Anterior cingulate cortex (tissue), 58 donors: ENCODE data around the gene DZIP1L.
A peak's percentile ranks its signal among the peaks of the same experiment; 100 is the strongest.

Experiments used
- DNase-seq, 58 donors: peaks; one replicate each; lab custom pipeline; 2025; lab: John Stamatoyannopoulos, UW

Gene DZIP1L

DNA sequence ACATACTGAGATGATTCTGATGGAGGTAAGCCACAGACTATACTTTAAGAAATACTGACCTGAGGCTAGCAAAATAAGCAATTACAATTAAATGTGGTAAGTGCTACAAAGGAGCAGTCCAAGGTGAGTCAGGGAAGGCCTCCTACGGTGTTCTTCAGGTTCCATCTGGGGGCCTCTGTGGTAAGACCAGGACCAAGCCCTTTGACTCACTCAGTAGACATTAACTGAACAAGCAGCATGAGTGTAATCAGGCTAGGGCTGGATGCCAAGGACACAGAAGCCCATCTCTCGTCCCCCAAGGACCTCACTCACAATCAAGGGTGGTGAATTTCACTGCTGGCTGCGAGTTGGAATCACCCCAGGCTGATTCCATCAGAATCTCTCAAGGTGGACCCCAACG, 37.3 kb downstream of the DZIP1L start:
- DNase-seq: no peak

DNA sequence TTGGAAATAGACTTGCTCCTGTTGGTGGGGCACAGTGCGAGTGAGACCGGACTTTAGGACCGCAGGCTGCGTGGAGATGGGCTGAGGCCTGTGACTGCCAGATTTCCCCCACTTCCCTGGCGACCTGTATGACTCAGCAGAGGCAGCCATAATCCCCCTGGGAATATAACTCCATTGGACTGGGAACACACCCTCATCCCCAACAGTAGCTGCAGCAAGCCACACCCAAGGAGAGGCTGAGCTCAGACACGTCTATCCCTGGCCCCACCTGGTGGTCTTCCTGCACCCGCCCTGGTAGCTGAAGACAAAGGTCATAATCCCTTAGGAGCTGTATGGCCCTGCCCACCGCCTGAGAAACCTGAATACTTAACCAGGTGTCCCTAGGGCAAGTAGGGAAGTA, 42.6 kb downstream of the DZIP1L start:
- DNase-seq: no peak

DNA sequence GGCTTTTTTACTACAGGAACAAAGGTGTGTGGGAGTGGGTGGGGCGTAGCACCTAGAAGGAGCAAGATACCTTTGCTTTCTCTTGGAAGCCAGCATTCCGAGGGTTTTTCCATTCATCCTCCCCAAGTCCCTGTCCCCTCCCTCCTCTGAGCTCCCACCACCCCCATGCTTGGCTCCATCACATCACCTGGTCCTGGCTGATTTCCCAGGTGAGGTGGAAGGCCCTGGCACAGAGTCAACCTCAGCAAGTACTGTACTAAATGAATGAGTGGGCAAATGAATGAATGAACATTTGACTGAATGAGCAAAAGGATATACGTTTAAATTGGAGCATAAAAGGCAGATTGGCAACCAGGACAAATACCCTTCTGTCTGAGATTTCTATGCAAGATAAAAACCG, 45.4 kb downstream of the DZIP1L start:
- no peak for DNase-seq

DNA sequence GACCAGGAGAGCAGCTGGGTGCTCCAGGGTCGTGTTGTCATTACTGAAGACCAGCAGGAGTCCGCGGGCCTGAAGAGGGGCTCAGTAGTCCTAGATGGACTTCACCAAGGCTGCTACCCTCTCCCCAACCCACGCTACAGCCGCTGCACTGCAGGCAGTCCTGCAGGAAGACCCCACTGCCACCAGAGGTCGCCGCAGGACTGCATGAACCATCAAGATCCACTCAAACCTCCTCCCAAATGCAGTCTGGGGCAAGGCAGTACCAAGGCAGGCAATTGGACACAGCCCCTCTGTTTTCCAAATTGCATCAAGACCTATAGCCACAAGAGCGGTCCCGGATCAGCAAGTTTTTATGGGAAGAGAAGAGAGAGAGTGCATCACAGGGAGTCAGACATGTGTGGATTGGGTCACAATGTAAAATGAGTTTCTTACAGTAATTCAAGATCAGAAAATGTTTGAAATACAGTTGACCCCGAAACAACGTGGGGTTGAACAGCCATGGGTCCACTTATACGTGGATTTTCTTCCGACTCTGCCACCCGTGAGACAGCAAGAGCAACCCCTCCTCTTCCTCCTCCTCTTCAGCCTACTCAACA, 46.7 kb downstream of the DZIP1L start:
- peak in 55 of 58 donors; percentile 9 to 83 (median 55) for DNase-seq

DNA sequence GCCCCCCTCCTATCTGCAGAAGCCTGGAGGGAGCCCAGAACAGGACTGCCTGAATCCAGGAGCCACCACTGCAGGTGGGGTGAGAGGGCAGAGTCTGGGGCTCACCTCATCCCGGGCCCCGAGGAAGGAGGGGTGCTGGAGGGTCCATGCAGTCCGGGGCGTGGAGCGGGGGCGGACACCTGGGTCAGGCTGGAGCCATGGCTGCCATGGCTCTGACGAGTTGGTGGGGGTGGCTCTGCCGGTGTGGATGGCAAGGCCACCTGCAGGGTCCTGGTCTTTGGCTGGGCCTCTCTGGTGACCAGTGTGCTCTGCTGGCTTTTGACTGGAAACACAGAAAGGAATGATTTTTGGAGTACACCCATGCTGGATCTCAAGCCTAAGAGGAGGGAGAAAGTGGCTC, 47.4 kb downstream of the DZIP1L start:
- peak in 1 of 58 donors; percentile 4 for DNase-seq

DNA sequence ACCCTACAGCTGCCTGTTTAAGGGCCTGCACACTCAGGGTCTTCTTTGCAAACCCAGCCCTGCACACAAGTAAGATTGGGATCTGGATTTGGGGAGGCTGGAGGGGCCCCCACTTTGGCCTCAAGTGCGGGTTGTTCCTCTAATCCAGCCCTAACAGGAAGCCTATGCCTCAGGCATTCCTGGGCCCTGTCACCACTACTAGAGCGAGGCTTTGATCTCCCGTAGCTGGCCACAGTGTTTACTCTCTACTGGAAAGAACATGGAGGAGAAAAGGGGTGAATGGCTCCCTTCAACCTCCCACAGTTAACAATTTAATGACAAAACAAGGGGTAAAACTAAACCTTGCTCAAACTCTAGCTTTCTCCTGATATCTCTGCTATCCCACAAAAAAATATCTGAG, 48.4 kb downstream of the DZIP1L start:
- DNase-seq: no peak

DNA sequence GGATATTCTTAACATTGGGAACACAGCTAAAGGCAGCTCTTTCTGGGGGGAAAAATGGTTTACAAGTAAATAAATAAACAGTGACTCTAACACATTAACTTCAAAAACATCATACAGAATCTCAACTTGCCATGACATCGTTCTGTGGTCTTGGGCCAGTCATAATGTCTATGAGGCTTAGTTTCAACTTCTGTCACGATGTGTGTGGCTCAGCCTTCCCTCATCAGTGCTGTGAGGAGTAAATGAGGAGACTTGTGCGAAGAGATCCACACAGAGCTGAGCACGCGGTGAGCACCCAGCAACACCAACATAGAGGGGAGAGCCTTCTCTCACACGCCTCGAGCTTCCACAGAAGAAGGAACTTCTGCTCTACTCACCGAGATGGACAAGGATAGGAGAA, 49.0 kb downstream of the DZIP1L start:
- no peak for DNase-seq

DNA sequence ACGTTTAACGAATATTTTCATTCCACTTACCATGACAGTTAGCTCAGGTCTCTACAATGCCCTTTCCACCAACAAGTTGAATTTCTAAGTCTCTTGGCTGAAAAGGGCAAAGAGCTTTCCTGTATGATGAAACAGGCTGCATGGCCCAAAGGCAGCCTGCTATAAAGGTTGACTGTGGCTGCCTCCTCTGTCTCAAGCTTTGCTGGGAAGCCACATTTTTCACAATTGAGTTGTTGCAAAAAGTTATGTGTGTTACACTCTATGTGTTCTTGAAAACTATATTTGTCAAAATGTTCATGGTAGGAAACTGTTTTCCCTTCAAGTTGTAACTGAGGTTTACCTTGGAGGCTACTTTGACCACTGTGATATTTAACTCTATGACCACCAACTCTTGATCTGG, 49.5 kb downstream of the DZIP1L start:
- no peak for DNase-seq

DNA sequence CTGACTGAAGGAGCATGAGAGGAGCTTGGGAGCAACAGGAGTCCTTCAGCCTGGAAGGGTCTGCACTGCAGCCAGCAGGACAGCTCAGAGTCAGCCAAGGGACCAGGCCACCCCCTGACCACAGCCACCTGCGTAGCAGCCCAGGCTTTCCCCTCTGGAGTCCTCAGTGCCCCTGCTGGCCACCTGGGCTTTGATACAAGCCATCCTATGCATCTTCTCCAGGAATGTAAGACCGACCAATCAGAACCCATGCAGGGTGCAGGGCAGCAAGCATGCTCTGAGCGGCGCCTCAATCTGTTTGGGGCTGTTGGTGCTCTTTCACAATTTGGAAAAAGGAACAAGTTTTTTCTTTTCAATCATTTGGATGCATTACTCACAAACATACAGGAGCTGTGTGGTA, 52.0 kb downstream of the DZIP1L start:
- DNase-seq: no peak

DNA sequence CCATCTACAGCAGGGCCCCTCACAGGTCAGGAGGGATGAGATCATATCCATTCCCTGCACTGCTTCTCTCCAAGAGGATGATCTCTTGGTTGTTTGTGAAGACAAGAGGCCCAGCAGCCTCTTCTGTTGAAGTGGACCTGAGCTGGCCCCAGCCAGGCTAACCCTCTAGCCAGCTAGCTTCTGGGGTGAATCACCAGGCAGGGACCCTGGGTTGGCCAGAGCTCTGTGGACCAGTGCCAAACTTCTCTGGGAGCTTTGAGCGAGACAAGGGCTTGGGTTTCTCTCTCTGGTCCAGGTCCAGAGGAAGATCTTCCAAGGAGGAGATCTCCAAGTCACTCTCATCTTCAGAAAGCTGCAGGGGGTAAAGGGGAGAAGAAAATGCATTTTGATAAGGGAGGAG, 52.8 kb downstream of the DZIP1L start:
- DNase-seq: no peak

DNA sequence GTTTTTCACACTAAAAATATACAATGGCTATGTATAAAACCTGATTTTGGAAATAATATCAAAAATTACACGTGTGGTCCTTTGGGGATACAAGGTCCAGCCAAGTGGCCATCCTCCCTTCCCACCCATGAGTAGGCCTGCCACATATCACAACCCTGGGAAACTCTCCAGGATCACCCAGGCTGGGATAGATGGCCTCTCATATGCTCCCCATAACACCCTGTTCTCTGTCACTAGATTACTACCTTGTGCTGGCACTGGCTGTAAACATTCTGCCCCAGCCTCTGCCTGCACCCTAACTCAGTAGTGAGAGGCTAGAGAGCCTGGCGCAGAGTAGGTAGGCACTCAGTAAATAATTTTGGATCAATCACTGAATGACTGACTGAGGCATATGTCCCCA, 53.4 kb downstream of the DZIP1L start:
- DNase-seq: no peak

DNA sequence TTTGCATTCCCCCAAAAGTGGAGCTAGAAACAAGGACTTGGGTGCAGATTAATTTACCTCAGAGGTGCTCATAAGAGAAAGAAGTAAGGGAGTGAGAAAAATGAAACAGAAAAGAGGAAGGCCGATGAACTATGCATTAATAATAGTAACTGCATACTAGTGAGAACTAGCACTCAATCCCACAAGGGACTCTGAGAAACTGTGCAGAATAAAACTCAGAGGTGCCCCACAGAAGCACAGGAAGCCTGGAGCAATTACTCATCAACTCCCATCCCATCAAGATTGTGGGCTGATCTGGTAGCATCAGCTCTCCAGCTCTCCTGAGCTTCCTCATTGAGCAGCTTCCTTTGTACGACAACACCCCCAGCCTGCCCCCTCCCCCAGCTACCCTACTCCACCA, 54.6 kb downstream of the DZIP1L start:
- DNase-seq: no peak

DNA sequence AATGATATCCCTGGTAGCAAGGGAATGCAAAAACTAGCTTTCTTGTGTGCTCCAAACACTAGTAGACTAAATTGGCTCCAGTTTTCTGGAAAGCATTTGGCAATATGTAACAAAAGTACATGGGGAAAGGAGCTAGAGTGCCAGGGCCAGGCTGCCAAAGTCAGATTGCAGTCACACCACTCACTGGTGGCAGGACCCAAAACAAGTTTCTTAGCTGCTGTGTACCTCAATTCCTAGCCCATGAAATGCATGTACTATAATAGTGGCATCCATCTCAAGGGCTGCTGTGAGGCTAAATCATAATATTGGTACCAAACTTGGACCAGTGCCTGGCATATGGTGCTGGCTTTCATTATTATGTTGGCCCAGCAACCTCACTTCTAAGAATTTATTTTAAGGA, 56.1 kb downstream of the DZIP1L start:
- no peak for DNase-seq

DNA sequence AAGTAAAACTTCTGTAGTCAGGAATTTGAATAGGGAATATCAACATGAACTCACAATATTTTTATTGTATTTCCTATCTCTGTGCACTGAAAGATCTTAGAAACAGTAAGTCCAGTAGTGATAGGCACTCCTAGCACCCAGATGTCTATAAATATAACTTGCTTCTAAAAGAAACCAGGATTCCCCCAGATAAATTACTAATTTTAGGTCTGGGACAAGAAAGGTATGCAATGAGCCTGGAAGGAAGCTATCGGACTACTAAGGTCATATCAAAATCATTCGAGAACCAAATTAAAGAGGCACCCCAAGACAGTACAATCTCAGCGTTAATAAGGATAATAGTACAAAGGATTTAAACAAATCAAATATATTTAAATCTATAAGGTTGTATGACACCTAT, 58.0 kb downstream of the DZIP1L start:
- DNase-seq: no peak

DNA sequence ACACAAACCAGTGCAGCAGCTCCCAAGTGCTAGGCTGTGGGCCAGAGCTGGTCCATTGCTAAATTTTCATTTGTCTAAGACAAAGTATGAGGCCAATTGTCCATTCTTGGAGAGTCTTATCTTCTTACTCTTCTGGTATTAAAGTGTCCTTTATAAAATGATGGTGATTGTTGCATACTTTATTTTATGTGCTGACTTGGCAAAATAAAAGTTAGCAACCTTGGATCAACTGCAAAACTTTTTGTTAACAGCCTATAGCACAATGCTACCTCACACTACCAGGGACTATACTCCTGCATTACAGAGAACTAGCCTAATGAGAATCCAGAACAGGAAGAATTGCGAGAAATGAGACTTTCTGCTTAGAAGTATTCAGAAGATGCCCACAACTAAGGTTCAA, 61.4 kb downstream of the DZIP1L start:
- DNase-seq: no peak

DNA sequence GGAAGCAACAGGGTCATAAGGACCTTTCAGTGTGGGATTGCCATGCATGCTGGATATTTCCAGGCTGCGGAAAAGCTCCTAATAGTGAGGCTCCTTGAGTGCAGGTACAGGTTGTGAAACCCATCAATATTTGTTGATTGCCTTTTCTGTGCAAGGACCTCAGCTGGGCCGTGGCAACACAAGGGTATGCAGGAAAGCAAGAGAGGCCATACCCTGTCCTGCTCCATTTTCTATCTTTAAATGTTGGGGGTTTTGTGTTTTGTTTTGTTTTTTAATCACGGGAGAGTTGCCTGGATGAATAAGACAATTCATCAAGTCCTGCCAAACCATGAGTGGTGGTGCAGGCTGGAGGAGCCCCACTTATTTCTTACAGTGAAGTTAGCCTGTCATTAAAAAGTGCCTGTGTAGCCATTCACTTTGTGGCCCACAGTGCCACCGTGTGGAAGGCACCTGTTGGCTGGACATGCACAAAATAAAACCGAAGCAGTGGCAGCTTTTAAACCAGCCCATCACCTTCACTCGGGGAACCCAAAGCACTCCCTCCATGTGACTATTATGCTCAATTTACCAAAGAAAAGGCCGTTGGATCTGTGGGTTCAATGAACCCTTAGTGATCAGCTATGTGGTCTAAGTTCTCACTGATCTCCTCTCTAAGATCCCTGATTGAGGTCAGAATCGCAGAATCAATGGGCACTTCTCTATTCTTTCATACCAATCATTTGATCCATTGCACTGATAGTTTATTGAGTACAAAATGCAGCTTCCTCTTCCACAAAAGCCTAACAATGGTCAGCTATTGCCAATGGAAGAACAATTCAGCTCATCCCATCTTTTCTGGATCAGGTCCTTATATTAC, 63.2 kb downstream of the DZIP1L start:
- peak in 16 of 58 donors; percentile 0 to 37 (median 11) for DNase-seq

DNA sequence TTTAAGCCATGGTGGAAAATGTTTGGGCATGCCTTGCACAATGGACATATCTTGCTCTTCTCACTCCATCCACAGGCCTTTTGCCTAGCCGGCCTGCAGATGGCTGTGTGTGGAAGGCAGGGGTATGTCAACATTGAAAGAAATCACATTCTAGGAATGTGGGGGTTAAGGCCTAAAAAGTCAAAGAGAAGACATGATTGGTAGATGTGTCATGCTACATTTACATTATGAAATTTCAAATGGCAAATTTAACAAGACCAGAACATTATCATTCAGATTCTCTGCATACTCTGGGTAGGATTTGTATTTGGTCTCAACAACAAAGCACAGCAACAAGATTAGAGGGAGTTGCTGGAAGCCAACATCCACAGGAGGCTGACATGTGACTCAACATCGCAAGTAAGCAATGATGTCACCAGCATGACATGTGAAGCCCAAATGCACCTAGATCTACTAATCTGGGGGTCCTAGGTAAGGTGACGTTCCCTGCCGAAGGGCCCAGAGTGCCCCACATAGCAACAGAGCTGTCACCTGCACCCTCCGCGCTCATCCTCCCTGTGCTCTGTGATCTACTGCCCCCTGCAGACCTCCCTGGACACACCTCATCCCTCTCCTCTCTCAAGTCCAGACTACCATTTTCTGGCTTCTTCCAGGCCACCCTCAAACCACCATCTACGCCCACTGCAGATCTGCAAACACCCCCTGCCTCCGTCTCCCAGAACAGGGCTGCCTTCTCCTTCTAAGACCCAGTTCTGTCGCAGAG, 66.1 kb downstream of the DZIP1L start:
- no peak for DNase-seq

DNA sequence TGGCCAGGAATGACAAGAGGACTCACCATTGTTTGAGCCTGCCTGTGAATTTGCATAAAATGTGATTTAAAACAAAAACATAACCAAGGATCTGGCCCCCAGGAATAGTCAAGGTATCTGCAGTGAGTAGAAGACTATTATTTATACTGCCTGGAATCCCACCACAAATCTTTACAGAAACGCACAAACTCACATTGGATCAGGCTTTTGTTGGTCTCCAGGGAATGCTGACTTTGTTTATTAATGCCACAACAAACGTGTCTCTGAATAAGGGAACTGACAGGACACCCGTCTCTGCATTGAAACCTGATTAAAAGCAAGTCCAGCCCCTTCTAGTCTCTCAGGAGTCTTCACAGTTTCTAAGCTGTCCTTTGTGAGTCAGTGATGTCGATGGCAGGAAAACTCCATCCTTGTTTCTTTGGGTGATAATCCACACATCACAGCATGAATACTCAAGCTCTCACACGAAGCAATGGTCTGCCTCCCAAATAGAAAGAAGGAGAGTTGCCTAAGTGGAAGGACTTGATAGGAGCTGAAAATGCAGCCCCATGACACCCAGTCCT, 67.7 kb downstream of the DZIP1L start:
- DNase-seq: no peak

DNA sequence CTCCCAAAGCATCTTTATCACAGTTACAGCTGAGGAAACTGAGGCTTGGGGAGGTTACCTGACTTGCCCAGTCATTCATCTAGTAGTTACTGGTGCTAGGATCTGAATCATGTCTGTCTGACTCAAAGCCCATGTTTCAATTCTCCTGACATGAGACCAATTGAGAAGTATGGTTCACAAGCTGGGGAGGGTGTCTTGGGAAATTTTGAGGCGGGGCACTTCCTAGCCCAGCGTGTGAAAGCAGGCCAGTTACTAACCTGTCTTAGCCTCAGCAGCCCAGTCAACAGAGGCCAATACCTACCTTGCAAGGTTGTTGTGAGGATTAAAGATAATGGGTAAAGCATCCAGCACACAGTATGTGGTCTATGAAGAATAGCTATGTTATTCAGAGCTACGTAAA, 68.5 kb downstream of the DZIP1L start:
- no peak for DNase-seq

DNA sequence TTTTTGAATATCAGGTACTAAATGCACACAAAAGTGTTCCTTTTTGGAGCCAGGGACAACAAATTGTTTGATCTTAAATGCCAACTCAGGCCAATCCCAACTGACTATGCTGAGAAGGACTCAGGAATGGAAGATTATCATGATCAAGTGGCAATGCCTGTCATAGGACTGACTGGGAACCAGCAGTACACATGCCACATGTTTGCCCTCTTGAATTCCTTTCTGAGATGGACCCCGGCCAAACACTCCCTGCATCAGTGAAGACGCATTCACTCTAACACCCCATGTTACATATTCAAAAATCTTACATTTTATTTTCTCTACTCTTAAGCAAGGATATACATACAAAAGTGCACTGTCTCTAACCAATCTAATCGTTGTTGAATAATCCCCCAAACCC, 69.3 kb downstream of the DZIP1L start:
- DNase-seq: no peak
